Measurements from ENCODE around the gene PHF19. TPM values are rescaled to one million over a fixed set of nuclear protein-coding genes. Genes with fewer than 3 reads are reported as not detected.

The PHF19 gene
- polyA plus RNA-seq, 1 donor (not counting 4 experiments of a cell fraction or from before 2014, with no cell fraction given), result 11.7 TPM

GRCh38 chr9:120916588-120916987 lies 39.6 kb upstream of the PHF19 start:
- no peaks in the 10 kb centered on the region for H4K20me1 ChIP-seq (ENCODE audit: control insufficient read depth, extremely low read depth, insufficient read depth, low read length)
- FAIRE-seq (no peak), DNase-seq (ENCODE audit: low read depth, low spot score) (no peak)
- dilution Hi-C loops (cut with MboI; ENCODE audit: extremely low pct_ligation_motif_present, low sequenced_read_pairs), result no loop called here
- no peak overlapping the region for H3K27ac ChIP-seq (ENCODE audit: control insufficient read depth, insufficient read depth, low read length)
- no peaks in the 10 kb centered on the region for H3K4me1 ChIP-seq (ENCODE audit: control insufficient read depth, extremely low read depth, insufficient read depth, low read length)
- H3K9ac ChIP-seq (ENCODE audit: control insufficient read depth, extremely low read depth, insufficient read depth, low read length), result no peak overlapping the region
- no peaks in the 10 kb centered on the region for H3K79me2 ChIP-seq (ENCODE audit: control insufficient read depth, insufficient read depth, low read length)
- H3K9me1 ChIP-seq (ENCODE audit: control insufficient read depth, extremely low read depth, insufficient read depth, low read length), result no peaks in the 10 kb centered on the region
- no peaks in the 10 kb centered on the region for H3K9me3 ChIP-seq (ENCODE audit: control insufficient read depth, low read depth, low read length)
- no peaks in the 10 kb centered on the region for H3K36me3 ChIP-seq (ENCODE audit: control insufficient read depth in 2 of 2, extremely low read depth in 1 of 2, insufficient read depth in 2 of 2, low read length in 2 of 2)
- TF ChIP-seq CTCF (optimal IDR thresholded peaks at IDR 0.05 in 1 of 3, IDR thresholded peaks at IDR 0.05 in 1 of 3, conservative IDR thresholded peaks at IDR 0.05 in 1 of 3; ENCODE audit: extremely low read depth in 1 of 3, insufficient read depth in 2 of 3, low read length in 3 of 3) (peak in 2 of 3 experiments; percentile 7 to 55), EZH2 (IDR thresholded peaks at IDR 0.05; ENCODE audit: low read length) (no peak)
- no peaks in the 10 kb centered on the region for H3K27me3 ChIP-seq (ENCODE audit: control insufficient read depth, extremely low read depth, insufficient read depth, low read length)
- no peak overlapping the region for H3K4me2 ChIP-seq (ENCODE audit: control insufficient read depth, extremely low read depth, insufficient read depth, low read depth, low read length)
- H2AFZ ChIP-seq (ENCODE audit: control insufficient read depth, low read length), result no peak overlapping the region
- H3K4me3 ChIP-seq (ENCODE audit: control insufficient read depth in 2 of 3, extremely low read depth in 1 of 3, insufficient read depth in 2 of 3, low read depth in 1 of 3, low read length in 3 of 3), result no peak overlapping the region

- Histone ChIP-seq H3K4me1 (ENCODE audit: control insufficient read depth, extremely low read depth, insufficient read depth, low read length) (peaks cover 2% of the 10 kb centered on the region), H3K79me2 (ENCODE audit: control insufficient read depth, insufficient read depth, low read length) (no peaks in the 10 kb centered on the region), H4K20me1 (ENCODE audit: control insufficient read depth, extremely low read depth, insufficient read depth, low read length) (no peaks in the 10 kb centered on the region), H3K9me3 (ENCODE audit: control insufficient read depth, low read depth, low read length) (no peaks in the 10 kb centered on the region), H3K9ac (ENCODE audit: control insufficient read depth, extremely low read depth, insufficient read depth, low read length) (no peak overlapping the region), H3K27ac (ENCODE audit: control insufficient read depth, insufficient read depth, low read length) (no peak overlapping the region), H2AFZ (ENCODE audit: control insufficient read depth, low read length) (no peak overlapping the region), H3K9me1 (ENCODE audit: control insufficient read depth, extremely low read depth, insufficient read depth, low read length) (no peaks in the 10 kb centered on the region), H3K27me3 (ENCODE audit: control insufficient read depth, extremely low read depth, insufficient read depth, low read length) (no peaks in the 10 kb centered on the region), H3K4me3 (ENCODE audit: control insufficient read depth in 2 of 3, extremely low read depth in 1 of 3, insufficient read depth in 2 of 3, low read depth in 1 of 3, low read length in 3 of 3) (no peak overlapping the region), H3K4me2 (ENCODE audit: control insufficient read depth, extremely low read depth, insufficient read depth, low read depth, low read length) (no peak overlapping the region), H3K36me3 (ENCODE audit: control insufficient read depth in 2 of 2, extremely low read depth in 1 of 2, insufficient read depth in 2 of 2, low read length in 2 of 2) (no peaks in the 10 kb centered on the region)
- FAIRE-seq (no peak), DNase-seq (ENCODE audit: low read depth, low spot score) (no peak)
- TF ChIP-seq CTCF (optimal IDR thresholded peaks at IDR 0.05 in 1 of 3, IDR thresholded peaks at IDR 0.05 in 1 of 3, conservative IDR thresholded peaks at IDR 0.05 in 1 of 3; ENCODE audit: extremely low read depth in 1 of 3, insufficient read depth in 2 of 3, low read length in 3 of 3) (no peak), EZH2 (IDR thresholded peaks at IDR 0.05; ENCODE audit: low read length) (no peak)
- dilution Hi-C loops (cut with MboI; ENCODE audit: extremely low pct_ligation_motif_present, low sequenced_read_pairs), result no loop called here
Observed at GRCh38 chr9:120915854-120916470, 39.0 kb upstream of the PHF19 start.
